ENCODE measurements around the gene MAGED1.

GRCh38 chrX:51847463-51847862 lies 46.0 kb upstream of the MAGED1 start:
- TF ChIP-seq CTCF (IDR thresholded peaks at IDR 0.05; ENCODE audit: low read depth, low read length) (no peak), POLR2A (IDR thresholded peaks at IDR 0.05; ENCODE audit: extremely low read depth, insufficient read length) (no peak), MYC (IDR thresholded peaks at IDR 0.05; ENCODE audit: low read depth, low read length) (no peak), MAX (IDR thresholded peaks at IDR 0.05; ENCODE audit: low read depth, low read length) (no peak)

Data from NB4 (cell line).